Measurements from ENCODE around the gene AKAP8L.

The AKAP8L gene

DNA sequence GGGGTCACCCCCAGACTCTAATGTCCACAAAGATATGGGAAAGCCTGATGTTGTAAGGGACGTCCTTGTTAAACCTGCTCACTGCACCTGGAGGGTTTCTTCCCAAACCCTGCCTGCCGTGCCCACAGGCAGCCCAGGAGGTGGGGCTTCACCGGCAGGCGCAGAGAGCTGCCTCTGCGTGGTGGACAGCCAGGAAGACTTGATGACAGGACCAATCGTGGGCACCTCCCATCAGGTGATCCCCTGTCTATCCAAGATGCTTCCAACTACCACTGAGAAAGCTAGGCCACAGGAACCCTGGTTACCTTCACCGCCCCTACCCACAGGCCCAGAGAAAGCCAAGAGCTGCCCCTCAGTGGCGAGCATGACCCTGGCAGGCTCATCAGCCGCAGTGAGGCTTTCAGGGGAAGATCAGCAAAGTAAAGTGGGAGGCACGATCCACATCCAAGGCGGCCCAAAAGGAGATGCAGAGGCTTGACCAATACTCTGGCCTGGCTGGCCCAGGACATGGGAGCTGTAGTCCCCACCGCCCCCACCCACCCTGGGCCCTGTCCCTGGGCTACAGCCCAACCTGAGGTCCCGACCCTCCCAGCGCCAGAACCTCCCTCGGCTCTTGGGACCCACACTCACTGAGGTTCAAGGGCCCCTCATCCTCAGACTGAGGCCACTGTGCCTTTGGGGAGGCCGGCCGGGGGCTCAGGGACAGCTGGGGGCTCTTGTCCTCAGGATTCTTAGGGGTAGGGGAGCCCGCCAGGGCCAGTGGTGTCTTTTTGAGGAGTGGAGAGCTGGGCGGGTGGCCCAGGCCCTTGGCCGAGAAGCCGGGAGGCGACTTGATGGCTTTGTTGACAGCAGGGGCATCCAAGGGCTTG, 10.4 kb upstream of the AKAP8L start:
- Mint-ChIP-seq H3K27ac (no peak overlapping the region), H3K4me3 (no peak overlapping the region), H3K27me3 (no peaks in the 10 kb centered on the region), H3K9me3 (no peaks in the 10 kb centered on the region), H3K4me1 (peaks cover 46% of the 10 kb centered on the region)
- DNase-seq = no peak
- ATAC-seq = no peak

GRCh38 chr19:15427991-15428471, 9.2 kb upstream of the AKAP8L start:
- Mint-ChIP-seq H3K4me1 (peaks cover 40% of the 10 kb centered on the region), H3K27me3 (no peaks in the 10 kb centered on the region), H3K9me3 (peaks cover 0 to 8% of the 10 kb centered on the region in 2 donors), H3K4me3 (no peak overlapping the region), H3K27ac (no peak overlapping the region)
- no peak for DNase-seq
- ATAC-seq = no peak

DNA sequence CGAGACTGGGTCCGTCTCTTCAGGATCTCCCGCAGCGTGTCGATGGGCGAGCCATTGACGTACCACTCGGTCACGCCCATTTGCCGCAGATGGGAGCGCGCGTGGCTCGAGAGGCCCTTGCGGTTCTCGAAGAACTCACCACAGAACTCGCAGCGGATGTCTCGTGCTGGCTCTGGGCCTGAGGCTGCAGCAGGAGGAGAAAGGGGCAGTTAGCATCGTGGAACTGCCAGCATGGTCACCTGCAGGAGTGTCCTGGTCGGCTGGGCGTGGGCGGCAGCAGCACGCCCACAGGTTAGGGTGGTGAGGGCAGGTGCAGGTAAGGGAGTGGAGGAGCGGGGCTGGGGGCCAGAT, 8.5 kb upstream of the AKAP8L start:
- ATAC-seq (no peak), DNase-seq (no peak)
- Mint-ChIP-seq H3K27ac (peak overlapping the region; percentile 15 to 20), H3K27me3 (no peaks in the 10 kb centered on the region), H3K4me3 (no peak overlapping the region), H3K4me1 (peaks cover 37% of the 10 kb centered on the region), H3K9me3 (peaks cover 0 to 12% of the 10 kb centered on the region in 2 donors)

DNA sequence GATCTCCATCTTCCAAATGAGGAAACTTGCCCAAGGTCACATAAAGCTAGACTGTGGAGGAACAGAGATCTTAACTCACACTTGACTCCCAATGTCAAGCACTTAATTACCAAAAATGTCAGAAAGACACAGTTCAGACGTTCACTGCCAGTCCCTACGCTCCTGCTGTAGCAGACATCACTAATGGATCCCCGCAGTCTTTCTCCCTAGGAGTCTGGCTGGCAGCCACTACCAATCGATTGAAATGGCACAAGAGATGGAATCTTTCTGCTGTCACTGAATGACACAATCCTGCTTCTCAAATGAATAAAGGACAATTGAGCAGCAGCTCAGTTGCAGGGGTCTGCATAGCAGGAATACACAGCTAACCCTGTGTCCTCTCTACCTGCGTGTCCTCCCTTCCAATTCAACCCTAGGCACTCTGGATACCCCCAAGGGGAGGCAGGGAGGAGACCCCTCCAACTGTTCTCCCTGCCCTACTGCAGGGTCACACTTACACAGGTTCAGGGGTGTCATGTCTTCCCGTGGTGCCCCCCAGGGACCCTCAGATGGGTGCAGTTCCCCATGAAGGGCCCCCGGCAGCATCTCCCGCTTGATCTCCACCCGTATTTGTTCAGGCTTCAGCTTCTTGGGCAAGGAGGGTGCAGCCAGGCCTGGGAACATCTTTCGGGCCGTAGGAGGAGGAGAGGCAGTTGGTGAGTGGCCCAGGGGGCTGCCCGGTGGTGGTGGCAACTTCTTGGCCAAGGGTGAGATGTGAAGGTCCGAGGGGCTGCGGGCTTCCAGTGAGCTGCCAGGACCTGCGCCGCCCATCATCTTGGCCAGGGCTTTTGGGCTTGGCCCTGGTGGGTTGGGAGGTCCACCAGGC, 7.9 kb upstream of the AKAP8L start:
- no peak overlapping the region for H3K4me3 Mint-ChIP-seq

DNA sequence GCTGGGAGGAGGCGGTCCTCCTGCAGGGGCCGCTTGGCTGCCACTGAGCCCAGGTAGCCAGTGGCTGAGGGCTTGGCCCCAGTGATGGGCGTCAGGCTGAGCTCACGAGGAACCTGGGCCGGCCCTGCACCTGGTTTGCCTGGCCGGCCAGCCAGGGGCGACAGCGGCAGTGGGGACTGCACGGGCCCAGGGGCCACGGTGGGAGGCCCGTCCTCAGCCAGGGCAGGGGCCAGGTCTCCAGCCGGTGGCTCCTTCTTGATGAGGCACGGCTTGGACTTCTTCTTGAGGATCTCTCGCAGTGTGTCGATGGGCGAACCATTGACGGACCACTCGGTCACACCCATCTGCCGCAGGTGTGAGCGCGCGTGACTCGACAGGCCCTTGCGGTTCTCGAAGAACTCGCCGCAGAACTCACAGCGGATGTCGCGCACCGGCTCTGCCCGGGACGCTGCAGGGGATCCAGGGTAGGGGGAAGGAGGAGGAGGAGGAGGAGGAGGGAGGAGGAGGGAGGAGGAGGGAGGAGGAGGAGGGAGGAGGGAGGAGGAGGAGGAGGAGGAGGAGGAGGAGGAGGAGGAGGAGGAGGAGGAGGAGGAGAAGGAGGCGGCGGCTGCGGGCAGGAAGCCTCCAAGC, 6.6 kb upstream of the AKAP8L start:
- ATAC-seq (no peak), DNase-seq (no peak)
- Mint-ChIP-seq H3K27me3 (no peaks in the 10 kb centered on the region), H3K27ac (no peak overlapping the region), H3K4me1 (peaks cover 21% of the 10 kb centered on the region), H3K9me3 (peaks cover 0 to 12% of the 10 kb centered on the region in 2 donors), H3K4me3 (no peak overlapping the region)

More for the DNA sequence above, 7.9 kb upstream of the AKAP8L start:
- DNase-seq (no peak), ATAC-seq (no peak)
- H3K4me1 Mint-ChIP-seq = peaks cover 34% of the 10 kb centered on the region
- H3K27me3 Mint-ChIP-seq = no peaks in the 10 kb centered on the region
- H3K27ac Mint-ChIP-seq = peak overlapping the region in 1 of 2 donors; percentile 92
- peaks cover 0 to 12% of the 10 kb centered on the region in 2 donors for H3K9me3 Mint-ChIP-seq

DNA sequence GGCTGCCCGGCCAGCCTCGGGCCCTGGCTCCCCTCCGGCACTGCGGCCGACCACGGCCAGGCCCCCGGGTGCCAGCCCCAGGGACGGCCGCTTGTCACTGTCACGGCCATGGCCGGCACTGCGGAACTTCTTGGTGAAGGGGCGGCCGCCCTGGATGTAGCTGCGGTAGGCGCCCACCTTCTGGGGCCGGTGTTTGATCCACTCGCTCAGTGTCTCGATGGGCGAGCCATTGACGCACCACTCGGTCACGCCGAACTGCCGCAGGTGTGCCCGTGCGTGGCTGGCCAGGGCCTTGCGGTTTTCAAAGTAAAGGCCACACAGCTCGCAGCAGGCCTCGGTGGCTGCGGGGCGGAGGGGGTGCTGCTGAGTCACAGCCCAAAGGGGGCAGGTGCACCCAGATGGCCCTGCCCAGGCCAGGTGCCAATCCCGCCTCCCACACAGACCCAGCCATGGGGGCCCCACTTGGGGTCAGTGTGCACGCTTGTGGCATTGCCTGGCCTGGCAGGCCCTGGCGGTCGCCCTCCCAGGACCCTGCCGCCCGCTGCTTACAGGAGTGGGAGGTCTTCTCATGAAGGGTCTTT, 6.0 kb upstream of the AKAP8L start:
- DNase-seq = no peak
- ATAC-seq = no peak
- Mint-ChIP-seq H3K27me3 (no peaks in the 10 kb centered on the region), H3K27ac (no peak overlapping the region), H3K9me3 (peaks cover 0 to 12% of the 10 kb centered on the region in 2 donors), H3K4me1 (peaks cover 23% of the 10 kb centered on the region), H3K4me3 (no peak overlapping the region)

- DNase-seq (no peak), ATAC-seq (no peak)
- Mint-ChIP-seq H3K27me3 (no peaks in the 10 kb centered on the region), H3K4me1 (peaks cover 29% of the 10 kb centered on the region), H3K4me3 (no peak overlapping the region), H3K27ac (no peak overlapping the region), H3K9me3 (peaks cover 0 to 12% of the 10 kb centered on the region in 2 donors)
These were observed 5.3 kb upstream of the AKAP8L start for GRCh38 chr19:15424121-15424520.

GRCh38 chr19:15423130-15423529, 4.3 kb upstream of the AKAP8L start:
- H3K9me3 Mint-ChIP-seq = peaks cover 0 to 12% of the 10 kb centered on the region in 2 donors
- DNase-seq (no peak), ATAC-seq (no peak)
- H3K4me1 Mint-ChIP-seq = peaks cover 38% of the 10 kb centered on the region
- H3K27ac Mint-ChIP-seq = no peak overlapping the region
- H3K27me3 Mint-ChIP-seq = no peaks in the 10 kb centered on the region
- H3K4me3 Mint-ChIP-seq = no peak overlapping the region

DNA sequence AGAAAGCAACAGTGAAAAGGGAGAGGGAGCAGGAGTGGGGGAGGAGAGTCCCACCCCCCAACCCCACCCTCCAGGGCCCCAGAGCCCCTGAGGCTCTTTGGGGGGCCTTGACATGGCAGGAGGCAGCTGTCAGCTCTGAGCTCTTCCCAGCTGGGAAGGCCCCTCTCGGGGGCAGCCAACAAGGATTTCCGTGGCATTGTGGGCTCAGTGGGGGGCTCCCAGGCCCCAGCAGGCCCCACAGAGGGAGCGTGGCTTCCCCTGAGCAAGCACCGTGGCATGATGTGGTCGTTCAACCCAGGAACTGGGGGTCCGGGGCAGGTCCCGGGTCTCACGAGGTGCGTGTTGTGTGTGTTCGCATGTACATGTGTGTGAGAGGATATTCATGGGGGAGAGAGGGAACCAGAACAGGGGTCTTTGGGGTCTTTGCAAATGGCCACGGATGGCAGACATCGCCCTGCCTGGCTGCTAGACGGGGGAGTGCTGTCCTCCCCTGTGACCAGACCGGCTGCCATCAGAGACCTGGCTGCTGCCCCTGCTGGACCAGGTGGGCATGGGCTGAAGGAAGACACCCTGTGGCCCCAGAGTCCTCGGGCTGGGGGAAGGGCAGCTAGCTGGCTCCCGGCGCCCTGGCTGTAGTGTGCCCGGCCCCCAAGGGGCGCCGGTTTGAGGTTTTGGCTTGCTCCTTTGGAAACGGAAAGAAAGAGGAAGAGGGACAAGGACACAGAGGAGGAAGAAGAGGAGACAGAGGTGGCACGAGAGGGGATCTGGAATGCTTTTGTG, 3.7 kb upstream of the AKAP8L start:
- Mint-ChIP-seq H3K27me3 (no peaks in the 10 kb centered on the region), H3K27ac (no peak overlapping the region), H3K4me1 (peaks cover 42% of the 10 kb centered on the region), H3K9me3 (peaks cover 0 to 12% of the 10 kb centered on the region in 2 donors), H3K4me3 (no peak overlapping the region)
- no peak for DNase-seq
- ATAC-seq = no peak

- Mint-ChIP-seq H3K9me3 (peaks cover 0 to 12% of the 10 kb centered on the region in 2 donors), H3K4me3 (no peak overlapping the region)
- DNase-seq = no peak
These were observed 3.0 kb upstream of the AKAP8L start for GRCh38 chr19:15421721-15422260.

GRCh38 chr19:15421136-15421695, 2.4 kb upstream of the AKAP8L start:
- no peaks in the 10 kb centered on the region for H3K27me3 Mint-ChIP-seq
- DNase-seq (no peak), ATAC-seq (no peak)
- no peak overlapping the region for H3K4me3 Mint-ChIP-seq
- peaks cover 42% of the 10 kb centered on the region for H3K4me1 Mint-ChIP-seq
- H3K27ac Mint-ChIP-seq = no peak overlapping the region
- peaks cover 0 to 12% of the 10 kb centered on the region in 2 donors for H3K9me3 Mint-ChIP-seq

More at GRCh38 chr19:15421721-15422260, 3.0 kb upstream of the AKAP8L start:
- Mint-ChIP-seq H3K27ac (no peak overlapping the region), H3K4me1 (peaks cover 42% of the 10 kb centered on the region), H3K27me3 (no peaks in the 10 kb centered on the region)
- no peak for ATAC-seq

- Mint-ChIP-seq H3K27me3 (no peaks in the 10 kb centered on the region), H3K4me1 (peaks cover 51% of the 10 kb centered on the region), H3K4me3 (peak overlapping the region; percentile 97 to 98), H3K27ac (peak overlapping the region; percentile 9 to 99), H3K9me3 (peaks cover 0 to 12% of the 10 kb centered on the region in 2 donors)
- ATAC-seq = no peak
- no peak for DNase-seq
These were observed 731 bp upstream of the AKAP8L start for GRCh38 chr19:15419413-15420025.

DNA sequence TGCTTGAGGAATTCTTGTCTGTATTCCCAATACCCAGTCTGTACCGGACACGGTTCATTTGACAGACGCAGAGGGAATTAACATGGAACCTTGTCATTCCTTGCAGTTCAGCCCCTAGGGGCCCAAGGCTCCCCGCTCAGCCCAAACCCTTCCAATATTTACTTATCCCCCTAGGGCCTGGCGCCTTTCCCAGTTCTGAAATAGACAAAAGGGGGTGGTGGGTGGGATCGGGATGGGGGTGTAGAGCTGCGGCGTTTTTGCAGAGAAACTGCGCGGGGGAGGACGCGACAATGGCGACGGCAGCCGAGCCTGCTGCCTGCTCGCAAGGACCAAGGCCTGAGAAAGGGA, 583 bp downstream of the AKAP8L start:
- peak overlapping the region; percentile 99 for H3K27ac Mint-ChIP-seq
- H3K27me3 Mint-ChIP-seq = no peaks in the 10 kb centered on the region
- H3K9me3 Mint-ChIP-seq = peaks cover 0 to 6% of the 10 kb centered on the region in 2 donors
- ATAC-seq (no peak), DNase-seq (no peak)
- peaks cover 55% of the 10 kb centered on the region for H3K4me1 Mint-ChIP-seq
- H3K4me3 Mint-ChIP-seq = peak overlapping the region; percentile 97 to 98

DNA sequence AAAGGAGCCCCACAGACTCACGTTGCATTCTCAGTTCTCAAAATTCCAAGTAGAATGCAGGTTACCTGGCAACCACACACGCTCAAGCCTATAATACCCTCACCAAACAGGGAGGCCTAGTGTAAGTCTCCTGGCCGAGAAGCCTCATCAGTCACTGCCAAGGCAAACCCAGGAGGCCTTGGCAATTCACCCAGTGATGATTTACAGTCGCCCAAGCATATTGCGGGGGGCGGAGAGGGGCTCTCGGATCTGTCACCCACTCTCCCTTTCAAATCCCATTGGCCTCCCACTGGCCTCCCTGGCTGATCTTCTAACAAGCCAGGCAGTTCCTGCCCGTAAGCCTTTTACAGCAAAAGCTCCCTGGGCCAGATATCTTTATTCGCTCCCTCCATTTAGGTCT, 1.1 kb downstream of the AKAP8L start:
- DNase-seq = no peak
- H3K4me1 Mint-ChIP-seq = peaks cover 60% of the 10 kb centered on the region

More for the DNA sequence above, 1.1 kb downstream of the AKAP8L start:
- ATAC-seq = no peak
- Mint-ChIP-seq H3K27me3 (no peaks in the 10 kb centered on the region), H3K4me3 (peak overlapping the region; percentile 97 to 98), H3K27ac (peak overlapping the region; percentile 99), H3K9me3 (peaks cover 0 to 1% of the 10 kb centered on the region in 2 donors)

All from stimulated activated naive CD8-positive, alpha-beta T cell treated with anti-CD3 and anti-CD28 coated beads, Interleukin-15, amount 100 ng/mL, for 72 hours (primary cell).